NT2/D1 (cell line): ENCODE results near the gene RIPPLY1.

Experiments
- SUZ12 ChIP-seq: IDR thresholded peaks from 2 replicates; pipeline ENCODE4 v1.6.1; 2011; ENCODE audit not compliant: insufficient read length, insufficient read depth; ENCODE audit errors: extremely low read depth
- ZNF274 ChIP-seq: IDR thresholded peaks from 2 replicates; pipeline ENCODE4 v1.6.1; 2011; ENCODE audit warnings: mild to moderate bottlenecking, low read depth, low read length

- no peak for TF ChIP-seq ZNF274
- TF ChIP-seq SUZ12: no peak
These were observed 851 bp upstream of the RIPPLY1 start for GRCh38 chrX:106903856-106904528.
